Measurements from ENCODE around the gene HOXB4.

HOXB4 gene

DNA sequence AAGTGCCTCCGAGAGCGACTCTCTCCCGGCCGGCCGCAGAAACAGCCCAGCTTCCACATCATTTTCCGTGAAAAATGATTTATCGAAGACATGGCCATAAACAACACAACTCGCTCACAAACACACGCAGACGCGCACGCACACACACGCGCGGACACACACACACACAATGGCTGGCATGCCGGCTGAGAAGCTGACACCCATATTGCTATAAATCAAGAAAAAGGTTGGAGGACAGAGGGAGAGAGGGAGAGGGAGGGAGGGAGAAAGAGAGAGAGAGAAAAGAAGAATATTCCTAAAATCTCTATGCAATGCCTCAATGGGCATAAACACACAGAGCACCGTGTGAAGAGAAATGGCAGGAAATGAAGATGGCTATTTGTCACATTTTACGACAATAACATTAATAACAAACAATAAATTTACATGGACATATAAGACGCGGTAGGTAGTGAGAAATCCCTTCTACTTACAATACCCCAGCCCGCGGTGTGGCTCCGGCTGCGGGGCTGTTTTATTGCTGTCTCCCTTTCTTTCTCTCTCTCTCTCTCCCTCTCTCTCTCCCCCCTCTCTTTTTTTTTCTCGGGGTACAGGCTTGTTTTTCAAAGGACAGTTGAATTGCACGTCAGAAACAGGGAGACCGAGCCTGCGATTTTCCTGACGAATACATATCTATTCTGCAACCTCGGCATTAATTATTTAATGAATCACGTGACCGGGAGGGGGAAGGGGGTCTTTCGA, 9.5 kb downstream of the HOXB4 start:
- no peak for DNase-seq (ENCODE audit: extremely low read depth, insufficient read length)
- TF ChIP-seq, protein P1, sequence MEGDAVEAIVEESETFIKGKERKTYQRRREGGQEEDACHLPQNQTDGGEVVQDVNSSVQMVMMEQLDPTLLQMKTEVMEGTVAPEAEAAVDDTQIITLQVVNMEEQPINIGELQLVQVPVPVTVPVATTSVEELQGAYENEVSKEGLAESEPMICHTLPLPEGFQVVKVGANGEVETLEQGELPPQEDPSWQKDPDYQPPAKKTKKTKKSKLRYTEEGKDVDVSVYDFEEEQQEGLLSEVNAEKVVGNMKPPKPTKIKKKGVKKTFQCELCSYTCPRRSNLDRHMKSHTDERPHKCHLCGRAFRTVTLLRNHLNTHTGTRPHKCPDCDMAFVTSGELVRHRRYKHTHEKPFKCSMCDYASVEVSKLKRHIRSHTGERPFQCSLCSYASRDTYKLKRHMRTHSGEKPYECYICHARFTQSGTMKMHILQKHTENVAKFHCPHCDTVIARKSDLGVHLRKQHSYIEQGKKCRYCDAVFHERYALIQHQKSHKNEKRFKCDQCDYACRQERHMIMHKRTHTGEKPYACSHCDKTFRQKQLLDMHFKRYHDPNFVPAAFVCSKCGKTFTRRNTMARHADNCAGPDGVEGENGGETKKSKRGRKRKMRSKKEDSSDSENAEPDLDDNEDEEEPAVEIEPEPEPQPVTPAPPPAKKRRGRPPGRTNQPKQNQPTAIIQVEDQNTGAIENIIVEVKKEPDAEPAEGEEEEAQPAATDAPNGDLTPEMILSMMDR (IDR thresholded peaks at IDR 0.05; ENCODE audit: insufficient read depth, low read length, poor library complexity, severe bottlenecking) = no peak
- Histone ChIP-seq H3K4me3 (replicated peaks; ENCODE audit: low read depth, low read length) (no peak overlapping the region), H3K36me3 (ENCODE audit: control insufficient read depth, insufficient read depth, low read length) (no peaks in the 10 kb centered on the region), H3K27me3 (replicated peaks; ENCODE audit: control insufficient read depth, insufficient read depth, low read length) (no peaks in the 10 kb centered on the region)

DNA sequence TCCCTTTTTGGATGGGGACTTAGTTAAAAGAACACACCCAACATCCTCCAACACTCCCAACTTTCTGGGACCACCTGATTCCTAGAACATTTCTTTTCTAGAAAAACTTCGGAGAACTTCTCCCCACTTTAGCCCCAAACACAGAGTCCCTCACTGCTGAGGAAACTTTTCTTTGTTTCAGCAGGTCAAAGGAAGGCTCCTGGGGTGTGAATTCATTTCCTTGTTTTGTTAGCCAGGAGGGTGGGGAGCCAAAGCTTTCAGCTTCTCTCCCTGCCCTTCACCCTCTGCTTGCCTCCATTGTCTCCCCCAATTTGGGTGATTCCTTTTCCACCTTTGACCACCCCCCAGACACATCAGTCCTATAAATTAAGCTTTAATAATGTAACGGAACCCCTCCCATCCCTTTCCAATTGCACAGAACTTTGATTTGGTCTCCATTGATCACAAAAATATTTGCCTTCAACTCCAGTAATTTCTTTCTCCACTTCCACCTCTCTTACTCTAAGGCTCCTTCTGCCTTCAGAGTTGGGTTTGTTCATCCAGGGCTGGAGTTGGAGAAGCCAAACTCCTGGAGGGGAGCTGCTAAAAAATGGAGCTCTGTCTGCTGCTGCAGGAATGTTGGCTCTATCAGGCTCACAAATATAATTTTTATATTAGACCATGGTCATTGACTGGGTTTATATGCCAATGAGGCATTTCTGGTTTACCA, 10.3 kb downstream of the HOXB4 start:
- TF ChIP-seq, protein P1 (IDR thresholded peaks at IDR 0.05; ENCODE audit: insufficient read depth, low read length, poor library complexity, severe bottlenecking) = no peak
- no peak for DNase-seq (ENCODE audit: extremely low read depth, insufficient read length)
- H3K4me3 ChIP-seq (replicated peaks; ENCODE audit: low read depth, low read length) = no peak overlapping the region
- no peaks in the 10 kb centered on the region for H3K36me3 ChIP-seq (ENCODE audit: control insufficient read depth, insufficient read depth, low read length)
- no peaks in the 10 kb centered on the region for H3K27me3 ChIP-seq (replicated peaks; ENCODE audit: control insufficient read depth, insufficient read depth, low read length)

DNA sequence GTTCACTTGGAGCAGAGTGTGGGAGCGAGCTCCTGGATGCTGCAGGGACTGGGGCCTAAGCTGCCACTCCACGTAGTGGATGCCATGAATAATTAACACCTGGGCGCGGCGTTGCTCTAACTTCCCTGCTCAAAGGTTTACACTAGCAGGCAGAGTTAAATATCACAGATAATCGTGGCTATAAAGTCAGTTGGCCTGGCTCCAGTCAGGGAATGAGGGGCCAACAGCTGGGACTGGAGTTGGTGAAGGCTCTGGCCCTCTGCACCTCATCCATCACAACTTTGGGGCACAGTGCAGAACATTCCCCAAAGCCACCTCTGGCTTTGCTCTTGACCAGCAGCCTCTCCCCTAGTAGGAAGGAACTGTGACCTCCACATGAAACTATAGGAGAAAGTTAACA, 10.9 kb downstream of the HOXB4 start:
- no peaks in the 10 kb centered on the region for H3K27me3 ChIP-seq (replicated peaks; ENCODE audit: control insufficient read depth, insufficient read depth, low read length)
- no peaks in the 10 kb centered on the region for H3K36me3 ChIP-seq (ENCODE audit: control insufficient read depth, insufficient read depth, low read length)
- TF ChIP-seq, protein P1 (IDR thresholded peaks at IDR 0.05; ENCODE audit: insufficient read depth, low read length, poor library complexity, severe bottlenecking) = no peak
- H3K4me3 ChIP-seq (replicated peaks; ENCODE audit: low read depth, low read length) = no peak overlapping the region
- no peak for DNase-seq (ENCODE audit: extremely low read depth, insufficient read length)

DNA sequence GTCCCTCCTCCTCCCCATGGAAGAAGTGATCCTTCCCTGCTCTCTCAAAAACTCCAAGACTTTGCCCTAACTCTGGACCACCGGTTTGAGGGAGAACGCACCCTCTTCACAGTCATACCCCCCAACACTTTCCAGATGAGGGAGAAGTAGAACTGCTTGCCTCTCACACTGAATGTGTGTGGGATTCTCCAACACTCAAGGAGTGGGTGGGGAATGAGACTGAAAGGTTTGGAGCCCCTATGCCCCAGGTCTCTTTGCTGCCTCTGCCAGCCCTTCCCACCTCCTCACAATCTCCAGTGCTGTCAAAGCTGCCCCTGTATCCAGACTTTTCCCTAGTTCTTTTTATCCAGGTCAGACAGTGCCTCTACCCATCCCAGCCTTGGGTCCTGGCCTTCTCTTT, 11.4 kb downstream of the HOXB4 start:
- TF ChIP-seq, protein P1 (IDR thresholded peaks at IDR 0.05; ENCODE audit: insufficient read depth, low read length, poor library complexity, severe bottlenecking) = no peak
- H3K27me3 ChIP-seq (replicated peaks; ENCODE audit: control insufficient read depth, insufficient read depth, low read length) = no peaks in the 10 kb centered on the region
- H3K4me3 ChIP-seq (replicated peaks; ENCODE audit: low read depth, low read length) = no peak overlapping the region
- DNase-seq (ENCODE audit: extremely low read depth, insufficient read length) = no peak
- H3K36me3 ChIP-seq (ENCODE audit: control insufficient read depth, insufficient read depth, low read length) = no peaks in the 10 kb centered on the region

DNA sequence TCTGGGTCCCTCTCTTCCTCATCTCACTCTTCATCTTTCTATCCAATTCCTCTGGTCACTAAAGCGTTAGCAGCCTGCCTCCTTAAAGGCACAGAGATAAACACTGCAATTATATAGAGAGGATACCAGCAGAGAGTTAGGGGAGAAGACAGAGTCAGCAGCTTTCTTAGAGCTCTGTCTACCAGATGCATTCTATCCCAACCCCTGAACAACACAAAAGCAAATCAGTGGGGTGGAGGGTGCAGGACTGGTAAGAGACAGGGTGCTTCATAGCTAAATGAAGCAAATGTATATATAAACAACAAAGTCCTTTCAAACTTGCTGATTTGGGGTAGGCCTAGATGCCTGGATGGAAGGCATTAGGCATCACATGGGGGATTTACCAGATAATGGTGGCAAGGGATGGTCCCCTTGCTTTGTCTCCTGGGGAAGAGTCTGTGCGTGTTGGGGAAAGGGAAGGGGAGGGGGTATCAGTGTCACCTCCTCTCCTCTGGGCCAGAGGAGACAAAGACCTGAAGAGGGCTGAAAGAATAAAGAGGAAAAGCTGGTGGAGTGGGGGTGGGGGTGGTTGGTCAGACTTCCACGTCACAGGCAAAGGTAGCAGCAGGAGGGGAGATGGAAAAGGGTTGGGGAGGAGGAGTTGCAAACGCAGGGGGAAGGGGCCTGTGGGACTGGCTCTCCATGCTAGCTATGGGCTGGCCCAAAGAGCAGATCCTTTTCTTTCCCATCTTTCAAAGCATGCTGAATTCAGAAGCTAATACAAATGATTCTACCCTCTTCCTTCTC, 12.0 kb downstream of the HOXB4 start:
- Histone ChIP-seq H3K36me3 (ENCODE audit: control insufficient read depth, insufficient read depth, low read length) (no peaks in the 10 kb centered on the region), H3K4me3 (replicated peaks; ENCODE audit: low read depth, low read length) (no peak overlapping the region), H3K27me3 (replicated peaks; ENCODE audit: control insufficient read depth, insufficient read depth, low read length) (no peaks in the 10 kb centered on the region)
- TF ChIP-seq, protein P1 (IDR thresholded peaks at IDR 0.05; ENCODE audit: insufficient read depth, low read length, poor library complexity, severe bottlenecking) = no peak
- DNase-seq (ENCODE audit: extremely low read depth, insufficient read length) = no peak
